T-helper 22 cell (primary cell): ENCODE data around the gene PIP4K2A.

Experiments
- DNase-seq: peaks from one replicate; pipeline ENCODE4 v3.0.0-alpha.2; 2020; ENCODE audit warnings: low read depth

Gene PIP4K2A

GRCh38 chr10:22620140-22620857 lies 94.1 kb downstream of the PIP4K2A start:
- DNase-seq: no peak

DNA sequence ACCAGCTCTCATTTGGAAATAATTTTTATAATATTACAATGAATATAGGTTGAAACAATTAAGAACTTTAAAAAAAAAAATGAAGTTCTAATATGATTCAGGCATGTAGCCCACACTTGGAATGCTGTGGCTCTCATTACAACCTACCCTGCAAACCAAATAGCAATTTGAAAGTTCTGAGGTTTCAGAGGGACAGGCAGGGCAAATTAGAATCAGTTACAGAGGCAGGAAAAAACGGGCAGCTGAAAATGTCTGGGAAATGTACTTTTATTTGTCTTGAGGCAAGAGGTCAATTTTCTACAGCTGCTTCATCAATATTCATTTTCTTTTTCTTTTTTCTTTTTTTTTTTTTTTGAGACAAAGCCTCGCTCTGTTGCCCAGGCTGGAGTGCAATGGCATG lies 95.3 kb downstream of the PIP4K2A start:
- no peak for DNase-seq

GRCh38 chr10:22618078-22618785 lies 96.1 kb downstream of the PIP4K2A start:
- DNase-seq: no peak

DNA sequence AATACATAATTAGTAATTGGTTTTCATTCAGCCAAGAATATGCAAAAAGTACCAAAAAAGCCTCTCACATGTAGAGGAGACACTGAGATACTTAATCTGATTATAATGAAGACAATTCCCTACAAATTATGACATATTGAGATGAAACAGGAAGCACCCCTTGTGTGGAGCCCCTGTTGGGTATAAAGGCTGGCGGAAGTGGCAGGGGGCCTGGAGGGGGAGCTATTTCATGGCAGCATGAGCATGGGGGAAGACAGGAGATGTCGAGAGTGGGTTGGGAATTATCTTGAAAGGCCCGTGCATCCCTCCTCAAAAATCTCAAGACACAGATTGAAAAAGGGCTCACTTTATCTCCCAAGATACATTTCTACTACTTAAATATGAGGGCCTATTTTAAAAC lies 96.9 kb downstream of the PIP4K2A start:
- DNase-seq: no peak

DNA sequence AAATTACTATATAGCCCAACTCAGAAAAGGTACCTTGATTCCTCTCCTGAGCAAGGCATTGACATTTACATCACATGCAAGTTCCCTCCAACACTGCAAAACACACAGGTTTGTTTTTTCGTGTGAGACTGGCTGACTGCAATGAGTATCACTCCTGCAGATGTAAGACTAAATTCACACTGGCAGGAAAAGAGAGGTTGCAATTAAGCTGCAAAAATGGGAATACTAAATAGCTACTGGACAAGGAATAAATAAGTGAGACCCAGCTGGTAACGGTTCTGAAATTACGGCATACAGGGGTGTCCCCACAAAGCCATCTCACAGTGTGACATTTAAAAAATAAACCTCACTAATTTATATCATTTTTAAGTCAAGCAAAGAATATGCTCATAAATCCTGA lies 97.3 kb downstream of the PIP4K2A start:
- no peak for DNase-seq

GRCh38 chr10:22615819-22616499 lies 98.4 kb downstream of the PIP4K2A start:
- peak; percentile 75 for DNase-seq

- DNase-seq: no peak
Observed at GRCh38 chr10:22615101-22615500, 99.3 kb downstream of the PIP4K2A start.

DNA sequence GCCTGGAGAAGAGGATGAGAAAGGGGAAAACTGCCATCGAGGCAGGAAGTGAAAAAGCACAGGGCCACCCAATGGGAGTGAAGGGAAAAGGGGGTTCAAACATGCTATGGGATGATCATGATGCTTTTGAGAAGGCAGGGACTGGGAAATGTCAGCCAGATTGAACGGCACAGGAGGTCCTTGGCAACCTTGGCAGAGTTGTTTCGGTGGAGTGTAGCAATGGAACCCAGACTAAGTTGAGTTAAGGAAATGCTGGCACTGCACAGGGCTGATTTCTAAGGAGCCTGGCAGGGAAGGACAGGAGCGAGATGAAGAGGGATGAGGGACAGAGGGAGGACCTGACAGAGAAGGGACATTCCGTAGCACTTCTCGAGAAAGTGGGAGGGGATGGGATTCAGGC lies 101.4 kb downstream of the PIP4K2A start:
- no peak for DNase-seq

GRCh38 chr10:22612318-22612717 lies 102.1 kb downstream of the PIP4K2A start:
- no peak for DNase-seq

- peak; percentile 69 for DNase-seq
Observed at GRCh38 chr10:22611425-22612115, 102.8 kb downstream of the PIP4K2A start.

DNA sequence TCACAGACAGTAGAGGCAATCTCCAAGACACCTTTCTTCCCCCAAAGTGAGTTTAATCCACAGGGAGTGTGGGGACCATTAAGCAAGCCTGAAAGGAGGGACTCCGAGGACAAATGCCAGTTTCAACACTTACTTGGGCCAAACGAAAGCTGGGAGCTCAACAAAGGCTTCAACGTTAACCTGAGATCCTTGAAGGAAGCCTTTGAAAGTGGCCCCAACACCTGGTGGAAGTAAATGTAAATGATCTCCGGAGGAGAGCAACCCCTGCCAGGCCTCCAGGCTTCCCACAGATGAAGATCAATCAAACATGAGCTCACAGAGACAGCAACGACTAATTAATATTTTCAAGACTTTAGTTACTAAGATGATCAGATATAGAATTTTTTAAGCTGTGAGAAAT lies 103.8 kb downstream of the PIP4K2A start:
- DNase-seq: no peak

DNA sequence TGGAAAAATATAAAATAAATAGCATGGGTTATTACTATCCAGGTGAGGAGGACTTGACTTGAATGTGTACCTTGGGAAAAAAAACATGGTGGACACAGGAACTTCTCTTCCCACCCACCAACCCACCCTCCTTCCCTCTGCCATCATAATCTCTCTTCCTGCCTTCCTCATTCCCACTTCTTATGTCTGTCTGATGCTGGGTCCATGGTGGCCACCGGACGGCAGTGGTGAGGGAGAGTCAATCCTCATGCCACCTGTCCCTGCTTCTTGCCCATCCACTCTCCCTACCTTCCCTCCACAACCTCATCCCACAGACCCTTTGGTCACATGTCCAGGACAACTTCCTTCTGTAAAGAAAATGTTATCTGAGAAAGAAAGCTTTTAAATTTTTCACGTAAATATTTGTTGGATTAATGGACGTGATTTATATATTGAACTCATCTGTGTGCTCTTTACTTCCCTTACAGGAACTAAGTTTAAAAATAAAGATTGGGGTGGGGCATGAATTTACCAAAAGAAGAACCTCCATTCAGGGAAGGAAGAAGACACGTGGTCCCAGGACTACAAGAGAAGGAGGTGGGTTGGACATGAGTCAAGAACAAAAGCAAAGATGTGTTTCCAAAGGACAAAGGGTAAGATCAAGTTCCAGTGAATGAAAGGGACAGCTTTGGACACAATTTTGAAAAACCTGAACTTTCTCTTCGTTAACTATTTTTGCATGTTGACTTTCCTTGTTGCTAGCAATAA lies 104.5 kb downstream of the PIP4K2A start:
- DNase-seq: no peak

DNA sequence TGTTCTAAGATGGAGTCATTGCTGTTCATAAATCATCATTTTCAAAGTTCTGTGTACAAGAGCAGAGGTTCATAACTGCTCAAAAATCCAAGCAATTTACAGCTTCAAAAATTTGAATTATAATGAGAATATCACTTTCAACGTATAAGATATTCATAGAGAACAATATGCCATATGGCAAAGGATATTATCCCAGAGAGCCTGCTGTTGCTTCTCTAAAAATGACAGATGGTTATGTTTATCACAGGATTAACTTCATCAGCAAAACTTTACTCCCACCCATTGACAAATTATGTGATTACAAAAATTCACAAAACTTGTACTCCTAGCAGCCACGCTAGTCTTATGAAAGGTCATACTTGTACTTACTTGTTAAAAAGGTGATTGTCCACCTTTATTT lies 105.1 kb downstream of the PIP4K2A start:
- DNase-seq: no peak

DNA sequence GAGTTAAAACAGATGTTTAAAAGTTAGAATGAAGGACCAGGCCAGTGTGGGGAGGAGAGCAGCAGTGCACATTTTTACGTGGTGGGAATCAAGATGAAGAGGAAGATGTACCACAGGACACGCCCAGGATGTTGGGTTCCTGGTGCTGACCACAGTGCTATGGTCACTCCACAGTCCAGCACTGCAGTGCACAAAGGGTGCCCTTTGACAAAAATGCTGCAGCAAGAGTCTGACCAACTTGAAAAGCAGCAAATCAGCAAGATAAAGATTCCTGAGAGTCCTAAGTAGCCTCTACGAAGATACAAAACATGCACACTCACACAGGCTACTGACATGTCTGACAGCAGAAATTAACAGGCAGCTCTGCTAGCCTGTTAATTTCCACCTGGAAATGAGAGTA lies 107.1 kb downstream of the PIP4K2A start:
- no peak for DNase-seq

DNA sequence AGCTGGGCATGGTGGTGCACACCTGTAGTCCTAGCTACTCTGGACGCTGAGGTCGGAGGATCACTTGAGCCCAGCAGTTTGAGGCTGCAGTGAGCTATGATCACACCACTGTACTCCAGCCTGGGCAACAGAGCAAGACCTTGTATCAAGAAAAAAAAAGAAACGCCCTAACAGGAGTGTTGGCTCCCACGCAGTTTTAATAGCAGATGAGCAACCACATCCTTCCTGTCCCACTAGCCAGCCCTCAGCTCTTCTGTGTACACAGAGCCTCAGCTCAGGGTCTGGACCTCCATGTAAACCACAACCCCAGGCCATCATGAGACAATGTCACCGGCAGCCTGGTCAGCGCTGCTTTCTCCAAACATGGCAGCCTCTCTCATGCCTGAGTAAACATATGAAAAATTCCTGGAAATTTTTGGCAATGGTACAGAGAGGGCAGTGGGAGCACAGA lies 108.2 kb downstream of the PIP4K2A start:
- no peak for DNase-seq

- no peak for DNase-seq
Observed at GRCh38 chr10:22605168-22605567, 109.2 kb downstream of the PIP4K2A start.

DNA sequence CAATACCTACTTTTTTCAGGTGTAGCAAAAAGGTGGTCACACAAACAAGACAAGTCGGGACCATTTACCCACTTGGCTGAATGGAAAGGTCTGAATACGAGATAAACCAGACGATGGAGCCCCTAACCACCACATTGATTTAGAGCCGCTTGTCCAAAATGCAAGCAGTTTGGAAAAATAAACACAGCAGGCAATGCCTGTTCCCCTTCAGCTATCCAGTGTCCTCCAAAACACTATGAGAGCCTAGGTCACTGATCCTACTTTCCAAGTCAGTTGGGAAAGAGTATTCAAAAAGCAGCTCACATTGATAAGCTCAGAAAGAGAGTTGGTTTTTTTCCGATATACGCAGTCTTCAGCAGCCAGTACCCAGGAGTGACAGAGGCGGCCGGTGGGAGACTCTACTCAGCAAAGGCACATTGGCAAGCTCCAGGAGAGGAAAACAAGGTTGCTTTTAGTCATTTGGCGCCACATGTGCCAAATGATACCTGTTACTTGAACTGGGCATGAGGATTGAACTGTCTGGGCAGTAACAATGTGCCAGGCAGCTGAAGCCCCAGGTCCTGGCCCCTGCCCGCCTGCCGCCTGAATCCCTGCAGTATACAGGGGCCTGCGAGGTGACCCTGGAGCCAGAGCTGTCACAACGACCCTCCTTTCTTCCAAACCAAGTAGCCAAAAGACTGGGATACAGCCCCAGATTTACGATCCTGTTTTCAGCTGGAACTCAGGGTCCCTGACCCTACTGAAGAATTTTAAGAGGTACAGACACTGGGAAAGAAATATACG lies 109.8 kb downstream of the PIP4K2A start:
- no peak for DNase-seq

- no peak for DNase-seq
Observed at GRCh38 chr10:22603581-22603980, 110.8 kb downstream of the PIP4K2A start.

DNA sequence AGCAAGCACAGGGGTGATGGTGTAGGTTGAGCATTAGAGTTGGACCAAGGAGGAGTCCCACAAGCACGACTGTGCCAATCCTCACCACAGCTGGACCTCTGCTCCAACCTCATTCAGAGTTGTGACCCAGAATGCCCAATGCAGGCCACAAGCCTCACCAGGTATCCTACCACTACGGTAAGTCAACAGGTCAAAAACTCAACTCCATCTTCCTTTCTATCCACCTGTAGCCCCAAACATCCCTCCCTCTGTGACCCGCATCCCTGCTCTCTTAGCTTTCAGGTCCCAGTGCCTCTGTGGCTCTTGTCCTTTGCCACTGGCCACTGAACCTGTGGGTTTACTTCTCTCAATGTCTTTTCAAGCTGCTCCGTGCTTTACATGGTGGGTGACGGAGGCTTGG lies 112.8 kb downstream of the PIP4K2A start:
- DNase-seq: no peak

DNA sequence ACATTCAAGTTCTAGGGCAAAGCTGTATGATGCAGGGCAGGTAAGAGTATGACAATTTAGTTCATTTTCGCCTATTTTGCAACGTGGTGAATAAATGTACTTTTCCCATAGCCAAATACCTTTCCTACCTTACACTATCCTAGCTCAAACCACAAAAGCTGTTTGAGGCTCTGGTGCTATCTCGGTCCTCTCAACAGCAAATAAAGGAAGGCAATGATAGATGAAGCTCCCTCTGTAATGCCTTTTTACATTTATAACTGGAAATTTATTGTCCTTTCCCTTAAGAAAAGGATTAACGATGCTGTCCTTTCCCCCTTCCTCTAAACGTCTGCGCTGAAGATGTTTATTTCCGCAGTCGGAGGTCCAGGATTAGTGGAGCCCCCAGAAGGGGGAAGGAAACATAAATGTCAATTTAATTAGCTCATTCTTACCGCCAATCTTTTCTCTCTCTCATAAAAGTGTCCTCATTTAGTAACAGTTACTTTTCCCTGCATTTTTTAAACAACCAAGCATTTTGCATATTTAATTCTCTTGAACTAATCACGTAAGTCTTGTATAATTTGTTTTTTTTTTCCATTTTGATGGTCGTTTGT lies 114.6 kb downstream of the PIP4K2A start:
- no peak for DNase-seq
